ENCODE data around the gene DHX35. TPM values are rescaled to one million over a fixed set of nuclear protein-coding genes. Genes with fewer than 3 reads are reported as not detected.

DHX35 gene
- total and polyA plus RNA-seq, 10 of the 15 experiments (the other 5 are each of a cell fraction or from before 2014, with no cell fraction given) = 4.3 to 21.6 (median 14.9) TPM

- TF ChIP-seq MTA2 (IDR thresholded peaks at IDR 0.05; ENCODE audit: low read depth) = no peak
- no peak for TF ChIP-seq PML (IDR thresholded peaks at IDR 0.05; ENCODE audit: low read length)
- TF ChIP-seq NR2F1 (conservative IDR thresholded peaks at IDR 0.05) = peak; percentile 67
- peak; percentile 73 for TF ChIP-seq YY1 (IDR thresholded peaks at IDR 0.05; ENCODE audit: low read depth, low read length)
- peak in 1 of 2 experiments; percentile 57 for TF ChIP-seq IKZF2 (IDR thresholded peaks at IDR 0.05)
- peak; percentile 84 for TF ChIP-seq ZNF207 (IDR thresholded peaks at IDR 0.05; ENCODE audit: borderline replicate concordance)
- TF ChIP-seq ZZZ3 (IDR thresholded peaks at IDR 0.05; ENCODE audit: control insufficient read depth, insufficient read length, low read depth) = no peak
- peak; percentile 33; the same call in 1 of the 2 replicates for TF ChIP-seq SIN3A (IDR thresholded peaks at IDR 0.05; ENCODE audit: low read depth, low read length)
- TF ChIP-seq SPI1 (IDR thresholded peaks at IDR 0.05; ENCODE audit: borderline replicate concordance, insufficient read depth, low read depth, low read length) = no peak
- TF ChIP-seq, protein P1, sequence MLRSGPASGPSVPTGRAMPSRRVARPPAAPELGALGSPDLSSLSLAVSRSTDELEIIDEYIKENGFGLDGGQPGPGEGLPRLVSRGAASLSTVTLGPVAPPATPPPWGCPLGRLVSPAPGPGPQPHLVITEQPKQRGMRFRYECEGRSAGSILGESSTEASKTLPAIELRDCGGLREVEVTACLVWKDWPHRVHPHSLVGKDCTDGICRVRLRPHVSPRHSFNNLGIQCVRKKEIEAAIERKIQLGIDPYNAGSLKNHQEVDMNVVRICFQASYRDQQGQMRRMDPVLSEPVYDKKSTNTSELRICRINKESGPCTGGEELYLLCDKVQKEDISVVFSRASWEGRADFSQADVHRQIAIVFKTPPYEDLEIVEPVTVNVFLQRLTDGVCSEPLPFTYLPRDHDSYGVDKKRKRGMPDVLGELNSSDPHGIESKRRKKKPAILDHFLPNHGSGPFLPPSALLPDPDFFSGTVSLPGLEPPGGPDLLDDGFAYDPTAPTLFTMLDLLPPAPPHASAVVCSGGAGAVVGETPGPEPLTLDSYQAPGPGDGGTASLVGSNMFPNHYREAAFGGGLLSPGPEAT (IDR thresholded peaks at IDR 0.05; ENCODE audit: low read depth) = peak; percentile 41; the same call in 1 of the 2 replicates
- no peak for TF ChIP-seq SUPT20H (IDR thresholded peaks at IDR 0.05; ENCODE audit: borderline replicate concordance, control insufficient read depth, low read depth, low read length)
These were observed 87.8 kb downstream of the DHX35 start (continued) for GRCh38 chr20:39049684-39050554.
